Calu3 (cell line): Measurements from ENCODE around the gene SOWAHB. TPM values are rescaled to one million over a fixed set of nuclear protein-coding genes. Genes with fewer than 3 reads are reported as not detected.

ENCODE experiments used
- BruUV-seq: library from RNA; stranded (reverse); fragments of 400-500 nt; replicated peaks from 2 replicates; lab custom pipeline; 2021; lab: Mats Ljungman, UMichigan
- CTCF ChIA-PET: fragments of 300-600 bp; sonication (Branson Sonifier 250); formaldehyde crosslinking; loops from one replicate; lab custom pipeline; 2022; ENCODE audit warnings: antibody characterized with exemption; lab: Charles Lee
- DNase-seq: peaks from one replicate; pipeline ENCODE4 v3.0.0; 2022
- H3K27ac Mint-ChIP-seq: one replicate; pipeline ENCODE4 v1.8.0; 2022; ENCODE audit warnings: mixed read lengths; ENCODE audit not compliant: unreplicated experiment
- H3K27me3 Mint-ChIP-seq: one replicate; pipeline ENCODE4 v1.8.0; 2022; ENCODE audit warnings: mixed read lengths; ENCODE audit not compliant: unreplicated experiment
- H3K36me3 Mint-ChIP-seq: one replicate; pipeline ENCODE4 v1.8.0; 2022; ENCODE audit warnings: mild to moderate bottlenecking, moderate library complexity, mixed read lengths; ENCODE audit not compliant: insufficient read depth, unreplicated experiment
- H3K4me1 Mint-ChIP-seq: one replicate; pipeline ENCODE4 v1.8.0; 2022; ENCODE audit warnings: mild to moderate bottlenecking, low read depth, mixed read lengths; ENCODE audit not compliant: unreplicated experiment
- H3K4me3 Mint-ChIP-seq: one replicate; pipeline ENCODE4 v1.8.0; 2022; ENCODE audit warnings: mild to moderate bottlenecking, low read depth, moderate library complexity, mixed read lengths; ENCODE audit not compliant: unreplicated experiment
- H3K9me3 Mint-ChIP-seq: one replicate; pipeline ENCODE4 v1.8.0; 2022; ENCODE audit warnings: low read depth, mixed read lengths; ENCODE audit not compliant: unreplicated experiment
- CTCF ChIP-seq: fragments of 200-600 bp; IDR thresholded peaks from one replicate; pipeline ENCODE4 v1.8.0; 2022; ENCODE audit warnings: antibody characterized with exemption; ENCODE audit not compliant: unreplicated experiment
- intact Hi-C: fragments of 100-400 bp; cut with micrococcal nuclease; formaldehyde crosslinking; loops from one replicate; pipeline ENCODE4 v1.10.0; 2022; ENCODE audit not compliant: unreplicated experiment
- total RNA-seq: library from RNA; stranded (reverse); gene quantifications from 2 replicates; pipeline ENCODE4 v1.2.3, GENCODE V29; 2022

Gene SOWAHB
- total RNA-seq, 1 experiment from 2014 or later: 3.7 TPM

DNA sequence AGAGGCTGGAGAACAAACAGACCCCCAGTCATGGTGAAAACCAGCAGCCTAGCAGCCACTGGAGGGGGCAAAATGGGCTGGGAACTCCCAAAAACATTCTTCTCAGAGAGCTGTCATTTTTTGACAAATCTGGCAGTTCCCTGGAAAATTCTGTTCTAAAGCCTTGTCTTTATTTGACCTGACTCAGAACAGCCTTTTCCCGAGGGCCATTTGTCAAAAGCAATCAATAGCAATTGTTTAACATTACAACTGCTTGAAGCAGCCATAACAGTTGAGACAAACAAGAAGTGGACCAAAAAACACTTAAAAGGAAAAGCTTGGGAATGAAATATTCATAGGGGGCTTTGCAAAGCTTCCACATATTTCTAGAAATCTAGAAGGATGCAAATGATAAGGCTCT is 39.6 kb downstream of the SOWAHB start:
- H3K27ac Mint-ChIP-seq: no peak overlapping the region

GRCh38 chr4:76857074-76857409 is 40.9 kb downstream of the SOWAHB start:
- CTCF ChIA-PET: no interaction called here
- Mint-ChIP-seq H3K27me3 (no peaks in the 10 kb centered on the region), H3K27ac (no peak overlapping the region)

More for the DNA sequence above, 39.6 kb downstream of the SOWAHB start:
- Mint-ChIP-seq H3K9me3 (no peaks in the 10 kb centered on the region), H3K36me3 (no peaks in the 10 kb centered on the region), H3K27me3 (no peaks in the 10 kb centered on the region), H3K4me1 (no peaks in the 10 kb centered on the region), H3K4me3 (no peak overlapping the region)
- intact Hi-C loops: no loop called here
- no TSS peak for BruUV-seq
- TF ChIP-seq CTCF: no peak
- CTCF ChIA-PET: interaction anchor here (0.7 kb wide), 1 partner anchor 13 kb away, joined by 3 read pairs; no protein-coding TSS in a partner anchor
- no peak for DNase-seq

GRCh38 chr4:76856243-76857073 is 41.5 kb downstream of the SOWAHB start:
- no peaks in the 10 kb centered on the region for H3K36me3 Mint-ChIP-seq
- no peak overlapping the region for H3K27ac Mint-ChIP-seq
- no peak for DNase-seq
- no peak overlapping the region for H3K4me3 Mint-ChIP-seq
- BruUV-seq: no TSS peak
- H3K4me1 Mint-ChIP-seq: no peaks in the 10 kb centered on the region
- CTCF ChIA-PET: no interaction called here
- H3K9me3 Mint-ChIP-seq: no peaks in the 10 kb centered on the region
- H3K27me3 Mint-ChIP-seq: no peaks in the 10 kb centered on the region
- intact Hi-C loops: no loop called here
- no peak for TF ChIP-seq CTCF

More at GRCh38 chr4:76857074-76857409, 40.9 kb downstream of the SOWAHB start:
- intact Hi-C loops: no loop called here
- Mint-ChIP-seq H3K9me3 (no peaks in the 10 kb centered on the region), H3K4me1 (no peaks in the 10 kb centered on the region), H3K4me3 (no peak overlapping the region), H3K36me3 (no peaks in the 10 kb centered on the region)
- BruUV-seq: no TSS peak
- no peak for DNase-seq
- no peak for TF ChIP-seq CTCF

- Mint-ChIP-seq H3K9me3 (no peaks in the 10 kb centered on the region), H3K27ac (no peak overlapping the region), H3K4me1 (no peaks in the 10 kb centered on the region), H3K27me3 (no peaks in the 10 kb centered on the region), H3K36me3 (no peaks in the 10 kb centered on the region), H3K4me3 (no peak overlapping the region)
- no peak for TF ChIP-seq CTCF
- CTCF ChIA-PET: no interaction called here
- no peak for DNase-seq
- no TSS peak for BruUV-seq
- intact Hi-C loops: no loop called here
These were observed 43.1 kb downstream of the SOWAHB start for GRCh38 chr4:76854858-76855257.
